GM19035 (cell line): Measurements from ENCODE around the gene C1orf52.

ENCODE experiments used
- ATAC-seq: cut with Tn5 transposase; IDR thresholded peaks from one replicate; pipeline ENCODE4 v1.9.1; 2021; ENCODE audit not compliant: unreplicated experiment

Gene C1orf52

GRCh38 chr1:85237613-85238012, 21.8 kb downstream of the C1orf52 start:
- no peak for ATAC-seq

GRCh38 chr1:85230305-85230977, 29.0 kb downstream of the C1orf52 start:
- ATAC-seq = no peak

- ATAC-seq = no peak
These were observed 29.8 kb downstream of the C1orf52 start for GRCh38 chr1:85229574-85230097.

- no peak for ATAC-seq
These were observed 30.5 kb downstream of the C1orf52 start for GRCh38 chr1:85228972-85229371.

- ATAC-seq = no peak
These were observed 33.7 kb downstream of the C1orf52 start for GRCh38 chr1:85225624-85226380.

GRCh38 chr1:85224734-85225623, 34.5 kb downstream of the C1orf52 start:
- ATAC-seq = no peak

GRCh38 chr1:85224295-85224694, 35.2 kb downstream of the C1orf52 start:
- no peak for ATAC-seq

- ATAC-seq = no peak
These were observed 36.1 kb downstream of the C1orf52 start for GRCh38 chr1:85223334-85223733.

- no peak for ATAC-seq
These were observed 38.7 kb downstream of the C1orf52 start for GRCh38 chr1:85220756-85221201.

GRCh38 chr1:85219853-85220610, 39.4 kb downstream of the C1orf52 start:
- ATAC-seq = no peak

GRCh38 chr1:85216697-85217096, 42.8 kb downstream of the C1orf52 start:
- ATAC-seq = no peak

GRCh38 chr1:85214654-85215053, 44.8 kb downstream of the C1orf52 start:
- ATAC-seq = no peak

- no peak for ATAC-seq
These were observed 51.0 kb downstream of the C1orf52 start for GRCh38 chr1:85208488-85208887.

GRCh38 chr1:85203573-85204171, 55.8 kb downstream of the C1orf52 start:
- no peak for ATAC-seq

- ATAC-seq = no peak
These were observed 56.6 kb downstream of the C1orf52 start for GRCh38 chr1:85202864-85203255.

GRCh38 chr1:85202092-85202863, 57.2 kb downstream of the C1orf52 start:
- ATAC-seq = peak; percentile 4

- peak; percentile 53 for ATAC-seq
These were observed 57.9 kb downstream of the C1orf52 start for GRCh38 chr1:85201340-85202091.

GRCh38 chr1:85200463-85201339, 58.8 kb downstream of the C1orf52 start, which contains the start of gene SYDE2:
SYDE2 (minus strand) TSS chr1:85201016; CDS start chr1:85200996, 20 bp downstream.
- ATAC-seq = peak; percentile 70
